Activated CD8-positive, alpha-beta memory T cell treated with anti-CD3 and anti-CD28 coated beads for 36 hours (primary cell): ENCODE results near the gene HIVEP2. TPM values are rescaled to one million over a fixed set of nuclear protein-coding genes. Genes with fewer than 3 reads are reported as not detected.

ENCODE experiments used
- CTCF ChIA-PET: fragments of 350-600 bp; sonication (Branson Sonifier 250); formaldehyde crosslinking; loops from one replicate; lab custom pipeline; 2021; ENCODE audit warnings: antibody characterized with exemption; lab: Charles Lee
- POLR2A ChIA-PET: fragments of 350-600 bp; sonication (Branson Sonifier 250); formaldehyde crosslinking; loops from one replicate; lab custom pipeline; 2021; ENCODE audit warnings: antibody characterized with exemption; lab: Charles Lee
- total RNA-seq, 2 experiments: library from RNA; stranded (reverse); gene quantifications; one replicate each; pipeline ENCODE4 v1.2.3, GENCODE V29; 2021

Gene HIVEP2
- total RNA-seq, 2 experiments from 2014 or later, result 34.4 to 39.3 TPM

GRCh38 chr6:142903812-142904211 lies 41.2 kb downstream of the HIVEP2 start:
- ChIA-PET POLR2A (interaction anchor here (0.8 kb wide), 1 partner anchor 43 kb away, joined by 6 read pairs; no protein-coding TSS in a partner anchor), CTCF (interaction anchor here (1.1 kb wide), 1 partner anchor 38 kb away, joined by 3 read pairs; no protein-coding TSS in a partner anchor)

- POLR2A ChIA-PET, result interaction anchor here (0.5 to 0.8 kb wide), 3 partner anchors 10 to 548 kb away, joined by 3 read pairs; partner anchors contain the start of gene PEX3
- CTCF ChIA-PET, result interaction anchor here (1.1 kb wide), 1 partner anchor 40 kb away, joined by 3 read pairs; no protein-coding TSS in a partner anchor
These were observed 42.3 kb downstream of the HIVEP2 start for GRCh38 chr6:142902636-142903053.

- CTCF ChIA-PET, result interaction anchor here (1.4 kb wide), 1 partner anchor 13 kb away, joined by 3 read pairs; no protein-coding TSS in a partner anchor
- POLR2A ChIA-PET, result interaction anchor here (0.8 kb wide), 1 partner anchor 16 kb away, joined by 3 read pairs; no protein-coding TSS in a partner anchor
These were observed 43.4 kb downstream of the HIVEP2 start for GRCh38 chr6:142901611-142902010.

GRCh38 chr6:142900227-142900971 lies 44.6 kb downstream of the HIVEP2 start:
- ChIA-PET CTCF (interaction anchor here (1.4 kb wide), 1 partner anchor 11 kb away, joined by 3 read pairs; no protein-coding TSS in a partner anchor), POLR2A (no interaction called here)

- CTCF ChIA-PET, result no interaction called here
- POLR2A ChIA-PET, result no interaction called here
These were observed 45.8 kb downstream of the HIVEP2 start for GRCh38 chr6:142898927-142899895.

- POLR2A ChIA-PET, result no interaction called here
- CTCF ChIA-PET, result no interaction called here
These were observed 47.3 kb downstream of the HIVEP2 start for GRCh38 chr6:142897659-142898058.

- CTCF ChIA-PET, result no interaction called here
- POLR2A ChIA-PET, result no interaction called here
These were observed 48.2 kb downstream of the HIVEP2 start for GRCh38 chr6:142896732-142897131.

GRCh38 chr6:142893088-142893487 lies 51.9 kb downstream of the HIVEP2 start:
- CTCF ChIA-PET, result interaction anchor here (1.0 kb wide), 1 partner anchor 40 kb away, joined by 3 read pairs; no protein-coding TSS in a partner anchor

GRCh38 chr6:142892254-142893021 lies 52.5 kb downstream of the HIVEP2 start:
- ChIA-PET CTCF (interaction anchor here (1.0 kb wide), 1 partner anchor 39 kb away, joined by 3 read pairs; no protein-coding TSS in a partner anchor), POLR2A (interaction anchor here (0.6 kb wide), 1 partner anchor 10 kb away, joined by 3 read pairs; no protein-coding TSS in a partner anchor)

More at GRCh38 chr6:142893088-142893487, 51.9 kb downstream of the HIVEP2 start:
- POLR2A ChIA-PET, result no interaction called here

- POLR2A ChIA-PET, result no interaction called here
- CTCF ChIA-PET, result no interaction called here
These were observed 53.5 kb downstream of the HIVEP2 start for GRCh38 chr6:142891454-142891853.

- ChIA-PET CTCF (interaction anchor here (1.1 to 1.2 kb wide), 2 partner anchors 12 to 33 kb away, joined by 3 read pairs; no protein-coding TSS in a partner anchor), POLR2A (no interaction called here)
These were observed 56.5 kb downstream of the HIVEP2 start for GRCh38 chr6:142888456-142888855.

- ChIA-PET CTCF (no interaction called here), POLR2A (no interaction called here)
These were observed 57.5 kb downstream of the HIVEP2 start for GRCh38 chr6:142887517-142887916.

- ChIA-PET POLR2A (interaction anchor here (0.9 to 1.5 kb wide), 2 partner anchors 40 to 49 kb away, joined by 3 to 4 read pairs; no protein-coding TSS in a partner anchor), CTCF (interaction anchor here (1.4 to 1.8 kb wide), 2 partner anchors 11 to 39 kb away, joined by 3 to 7 read pairs; no protein-coding TSS in a partner anchor)
These were observed 58.4 kb downstream of the HIVEP2 start for GRCh38 chr6:142886431-142887170.

- ChIA-PET POLR2A (interaction anchor here (0.7 to 2.7 kb wide), 7 partner anchors 17 to 61 kb away, joined by 3 to 14 read pairs (median 3); no protein-coding TSS in a partner anchor), CTCF (interaction anchor here (0.5 to 1.8 kb wide), 6 partner anchors 10 to 53 kb away, joined by 3 to 7 read pairs (median 3); no protein-coding TSS in a partner anchor)
These were observed 59.7 kb downstream of the HIVEP2 start for GRCh38 chr6:142885182-142885867.

GRCh38 chr6:142884214-142885035 lies 60.6 kb downstream of the HIVEP2 start:
- CTCF ChIA-PET, result interaction anchor here (0.5 to 2.9 kb wide), 4 partner anchors 12 to 54 kb away, joined by 3 to 7 read pairs (median 5); no protein-coding TSS in a partner anchor
- POLR2A ChIA-PET, result interaction anchor here (1.0 to 2.7 kb wide), 3 partner anchors 23 to 62 kb away, joined by 3 to 14 read pairs (median 4); no protein-coding TSS in a partner anchor
